Measurements from ENCODE around the gene NR5A1.

The NR5A1 gene

GRCh38 chr9:124456341-124457078 is 50.7 kb downstream of the NR5A1 start:
- no peak for TF ChIP-seq CTCF (conservative IDR thresholded peaks at IDR 0.05; ENCODE audit: low read depth, low read length)
- no peak for DNase-seq (ENCODE audit: low read depth)
- no peak overlapping the region for H3K4me3 ChIP-seq (ENCODE audit: low read depth, low read length)

- no peak overlapping the region for H3K4me3 ChIP-seq (ENCODE audit: low read depth, low read length)
- TF ChIP-seq CTCF (conservative IDR thresholded peaks at IDR 0.05; ENCODE audit: low read depth, low read length), result no peak
- no peak for DNase-seq (ENCODE audit: low read depth)
Measured at GRCh38 chr9:124455820-124456219, 51.4 kb downstream of the NR5A1 start.

GRCh38 chr9:124454791-124455443 is 52.3 kb downstream of the NR5A1 start:
- no peak for DNase-seq (ENCODE audit: low read depth)
- no peak overlapping the region for H3K4me3 ChIP-seq (ENCODE audit: low read depth, low read length)
- TF ChIP-seq CTCF (conservative IDR thresholded peaks at IDR 0.05; ENCODE audit: low read depth, low read length), result no peak

- TF ChIP-seq CTCF (conservative IDR thresholded peaks at IDR 0.05; ENCODE audit: low read depth, low read length), result no peak
- H3K4me3 ChIP-seq (ENCODE audit: low read depth, low read length), result no peak overlapping the region
- no peak for DNase-seq (ENCODE audit: low read depth)
Measured at GRCh38 chr9:124454296-124454695, 52.9 kb downstream of the NR5A1 start.

GRCh38 chr9:124453586-124454191 is 53.5 kb downstream of the NR5A1 start:
- H3K4me3 ChIP-seq (ENCODE audit: low read depth, low read length), result no peak overlapping the region
- DNase-seq (ENCODE audit: low read depth), result no peak

GRCh38 chr9:124452841-124453585 is 54.2 kb downstream of the NR5A1 start:
- TF ChIP-seq CTCF (conservative IDR thresholded peaks at IDR 0.05; ENCODE audit: low read depth, low read length), result no peak
- H3K4me3 ChIP-seq (ENCODE audit: low read depth, low read length), result no peak overlapping the region
- no peak for DNase-seq (ENCODE audit: low read depth)

More at GRCh38 chr9:124453586-124454191, 53.5 kb downstream of the NR5A1 start:
- TF ChIP-seq CTCF (conservative IDR thresholded peaks at IDR 0.05; ENCODE audit: low read depth, low read length), result no peak

All from choroid plexus epithelial cell (primary cell).